Measurements from ENCODE around the gene ROR1.

The ROR1 gene

DNA sequence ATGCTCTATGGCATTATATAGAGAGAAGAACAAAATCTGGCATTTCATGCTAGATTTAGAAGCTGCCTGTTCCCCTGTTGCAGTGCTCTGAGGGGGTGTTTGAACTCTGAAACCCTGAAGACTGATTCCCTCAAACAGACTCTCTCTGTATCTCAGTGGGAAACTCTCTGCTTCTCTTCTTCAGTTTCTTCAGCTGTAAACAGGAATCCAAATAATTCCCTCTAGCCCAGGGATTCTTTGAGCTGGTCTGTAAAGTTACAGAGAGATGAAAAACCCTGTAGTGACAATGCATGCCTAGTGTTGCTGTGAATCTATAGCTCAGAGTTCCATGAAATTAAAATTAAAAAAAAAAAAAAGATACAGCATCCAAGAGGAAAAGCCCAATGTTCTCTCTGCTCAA is 17.0 kb upstream of the ROR1 start:
- H3K27ac ChIP-seq (ENCODE audit: insufficient read depth, low read length, poor library complexity, severe bottlenecking) = no peak overlapping the region
- no peaks in the 10 kb centered on the region for H3K4me1 ChIP-seq (ENCODE audit: control insufficient read depth, insufficient read depth, low read length, poor library complexity, severe bottlenecking)
- H3K27me3 ChIP-seq (replicated peaks; ENCODE audit: control insufficient read depth, insufficient read depth, low read length, poor library complexity, severe bottlenecking) = no peaks in the 10 kb centered on the region
- no peak overlapping the region for H3K4me3 ChIP-seq (ENCODE audit: insufficient read depth, low read depth, low read length, poor library complexity, severe bottlenecking)
- H3K9me3 ChIP-seq (ENCODE audit: control insufficient read depth, low read length) = no peaks in the 10 kb centered on the region
- H3K36me3 ChIP-seq (ENCODE audit: control insufficient read depth, insufficient read depth, low read length) = no peaks in the 10 kb centered on the region
- no peak for DNase-seq

DNA sequence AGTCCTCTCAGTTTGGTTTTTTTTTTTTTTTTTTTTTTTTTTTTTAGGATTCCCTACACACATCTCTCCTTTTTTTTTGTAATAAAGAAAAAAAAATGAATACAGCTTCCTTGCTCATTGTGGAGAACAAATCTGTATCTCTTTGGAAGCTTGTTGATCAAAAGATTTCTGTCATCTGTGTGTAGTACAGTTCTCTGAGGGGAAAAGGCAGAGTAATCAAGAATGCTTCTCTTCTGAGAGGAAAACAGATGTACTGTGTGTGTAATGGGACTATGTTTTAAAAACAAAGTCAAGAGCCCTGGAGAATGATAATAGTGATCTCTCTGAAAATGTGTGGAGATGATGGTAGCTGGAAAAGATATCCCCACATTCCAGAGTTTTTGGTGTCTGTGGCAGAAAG is 16.5 kb upstream of the ROR1 start:
- H3K27me3 ChIP-seq (replicated peaks; ENCODE audit: control insufficient read depth, insufficient read depth, low read length, poor library complexity, severe bottlenecking) = no peaks in the 10 kb centered on the region
- no peaks in the 10 kb centered on the region for H3K4me1 ChIP-seq (ENCODE audit: control insufficient read depth, insufficient read depth, low read length, poor library complexity, severe bottlenecking)
- H3K27ac ChIP-seq (ENCODE audit: insufficient read depth, low read length, poor library complexity, severe bottlenecking) = no peak overlapping the region
- no peaks in the 10 kb centered on the region for H3K9me3 ChIP-seq (ENCODE audit: control insufficient read depth, low read length)
- H3K36me3 ChIP-seq (ENCODE audit: control insufficient read depth, insufficient read depth, low read length) = no peaks in the 10 kb centered on the region
- DNase-seq = no peak
- H3K4me3 ChIP-seq (ENCODE audit: insufficient read depth, low read depth, low read length, poor library complexity, severe bottlenecking) = no peak overlapping the region

DNA sequence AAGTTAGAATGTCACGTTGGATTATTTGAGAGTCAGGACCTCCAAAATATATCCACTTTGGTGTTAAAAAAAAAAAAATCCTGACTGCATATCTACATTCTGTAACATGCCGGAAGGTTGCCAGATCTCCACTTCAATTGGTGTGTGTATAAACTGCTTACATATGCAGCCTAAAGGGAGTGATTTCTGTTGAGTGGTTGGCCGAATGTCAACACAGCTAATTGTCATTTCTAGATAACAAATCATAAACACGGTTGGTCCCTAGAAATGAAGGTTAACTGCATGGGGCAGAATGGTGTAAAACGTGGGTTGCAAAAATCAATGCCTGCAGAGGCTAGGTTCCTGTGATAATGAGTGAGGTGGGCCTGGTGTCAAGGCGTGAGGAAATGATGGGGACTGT is 15.0 kb upstream of the ROR1 start:
- H3K27ac ChIP-seq (ENCODE audit: insufficient read depth, low read length, poor library complexity, severe bottlenecking) = no peak overlapping the region
- H3K4me1 ChIP-seq (ENCODE audit: control insufficient read depth, insufficient read depth, low read length, poor library complexity, severe bottlenecking) = no peaks in the 10 kb centered on the region
- DNase-seq = no peak
- H3K9me3 ChIP-seq (ENCODE audit: control insufficient read depth, low read length) = no peaks in the 10 kb centered on the region
- H3K4me3 ChIP-seq (ENCODE audit: insufficient read depth, low read depth, low read length, poor library complexity, severe bottlenecking) = no peak overlapping the region
- no peaks in the 10 kb centered on the region for H3K27me3 ChIP-seq (replicated peaks; ENCODE audit: control insufficient read depth, insufficient read depth, low read length, poor library complexity, severe bottlenecking)
- no peaks in the 10 kb centered on the region for H3K36me3 ChIP-seq (ENCODE audit: control insufficient read depth, insufficient read depth, low read length)

GRCh38 chr1:63759778-63760177 is 14.0 kb upstream of the ROR1 start:
- H3K4me1 ChIP-seq (ENCODE audit: control insufficient read depth, insufficient read depth, low read length, poor library complexity, severe bottlenecking) = no peaks in the 10 kb centered on the region
- H3K4me3 ChIP-seq (ENCODE audit: insufficient read depth, low read depth, low read length, poor library complexity, severe bottlenecking) = no peak overlapping the region
- H3K36me3 ChIP-seq (ENCODE audit: control insufficient read depth, insufficient read depth, low read length) = no peaks in the 10 kb centered on the region
- DNase-seq = no peak
- H3K9me3 ChIP-seq (ENCODE audit: control insufficient read depth, low read length) = no peaks in the 10 kb centered on the region
- H3K27ac ChIP-seq (ENCODE audit: insufficient read depth, low read length, poor library complexity, severe bottlenecking) = no peak overlapping the region
- H3K27me3 ChIP-seq (replicated peaks; ENCODE audit: control insufficient read depth, insufficient read depth, low read length, poor library complexity, severe bottlenecking) = no peaks in the 10 kb centered on the region

DNA sequence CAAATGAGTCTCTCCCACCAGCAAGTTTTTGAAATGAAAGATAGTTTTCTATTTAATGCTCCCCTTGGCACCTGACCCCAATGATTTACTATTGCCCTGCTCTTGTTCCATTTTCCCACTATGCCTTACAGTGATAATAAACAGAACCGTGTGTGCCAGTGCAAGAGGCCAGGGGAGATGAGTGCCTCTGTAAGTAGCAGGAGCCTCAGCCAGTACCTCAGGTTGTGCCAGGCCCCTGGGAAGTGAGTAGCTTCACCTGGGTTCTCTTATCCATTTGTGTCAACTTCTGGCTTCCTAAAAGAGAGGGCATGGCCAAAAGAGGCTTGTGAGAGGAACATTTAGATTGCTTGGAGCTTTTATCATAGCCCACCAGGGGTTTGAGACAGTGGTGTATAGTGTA is 3.4 kb upstream of the ROR1 start:
- Histone ChIP-seq H3K4me3 (ENCODE audit: insufficient read depth, low read depth, low read length, poor library complexity, severe bottlenecking) (no peak overlapping the region), H3K9me3 (ENCODE audit: control insufficient read depth, low read length) (no peaks in the 10 kb centered on the region), H3K4me1 (ENCODE audit: control insufficient read depth, insufficient read depth, low read length, poor library complexity, severe bottlenecking) (peaks cover 6% of the 10 kb centered on the region), H3K27me3 (replicated peaks; ENCODE audit: control insufficient read depth, insufficient read depth, low read length, poor library complexity, severe bottlenecking) (peaks cover 11% of the 10 kb centered on the region), H3K27ac (ENCODE audit: insufficient read depth, low read length, poor library complexity, severe bottlenecking) (no peak overlapping the region), H3K36me3 (ENCODE audit: control insufficient read depth, insufficient read depth, low read length) (no peaks in the 10 kb centered on the region)
- DNase-seq = no peak

DNA sequence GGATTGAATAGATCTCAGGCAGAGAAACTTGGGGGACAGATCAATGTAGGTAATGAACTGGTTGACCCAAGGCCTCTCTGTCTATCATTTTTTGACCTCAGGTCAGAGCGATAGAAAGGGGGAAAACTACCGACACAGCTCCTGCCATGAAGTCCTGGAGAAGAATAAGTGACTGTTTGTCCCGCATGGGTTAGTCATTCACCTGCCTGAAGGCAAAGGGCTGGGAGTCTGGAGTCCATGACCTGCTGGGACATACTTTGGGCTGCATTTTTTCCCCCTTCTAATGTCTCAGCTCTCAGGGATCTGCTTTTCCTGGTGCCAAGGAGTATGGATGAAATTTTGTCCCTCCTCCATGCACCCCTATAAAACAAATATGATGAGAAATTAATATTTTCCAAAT is 1.6 kb upstream of the ROR1 start:
- peaks cover 18% of the 10 kb centered on the region for H3K27me3 ChIP-seq (replicated peaks; ENCODE audit: control insufficient read depth, insufficient read depth, low read length, poor library complexity, severe bottlenecking)
- no peaks in the 10 kb centered on the region for H3K36me3 ChIP-seq (ENCODE audit: control insufficient read depth, insufficient read depth, low read length)

DNA sequence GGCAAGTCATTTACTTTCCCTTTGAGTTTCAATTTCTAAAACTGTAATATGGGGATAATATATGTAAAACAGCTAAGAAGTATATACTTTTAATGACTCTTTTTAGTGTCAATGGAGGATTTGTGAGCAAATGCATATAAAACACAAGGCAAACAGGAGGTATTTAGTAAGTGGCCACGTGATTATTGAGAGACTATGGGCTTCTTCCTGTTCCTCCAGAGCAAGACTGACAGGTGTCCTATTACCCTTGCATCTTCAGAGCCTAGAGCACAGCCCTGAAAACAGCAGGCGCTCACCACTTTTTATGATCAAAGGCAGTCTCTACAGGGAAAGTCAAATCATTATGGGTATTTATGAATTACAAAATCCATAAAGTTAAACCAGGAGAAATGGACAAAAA is 941 bp upstream of the ROR1 start:
- H3K27me3 ChIP-seq (replicated peaks; ENCODE audit: control insufficient read depth, insufficient read depth, low read length, poor library complexity, severe bottlenecking) = peaks cover 18% of the 10 kb centered on the region

More for the DNA sequence above, 1.6 kb upstream of the ROR1 start:
- Histone ChIP-seq H3K4me3 (ENCODE audit: insufficient read depth, low read depth, low read length, poor library complexity, severe bottlenecking) (no peak overlapping the region), H3K4me1 (ENCODE audit: control insufficient read depth, insufficient read depth, low read length, poor library complexity, severe bottlenecking) (peaks cover 6% of the 10 kb centered on the region), H3K27ac (ENCODE audit: insufficient read depth, low read length, poor library complexity, severe bottlenecking) (no peak overlapping the region), H3K9me3 (ENCODE audit: control insufficient read depth, low read length) (no peaks in the 10 kb centered on the region)
- DNase-seq = no peak

GRCh38 chr1:63773496-63773814 is 362 bp upstream of the ROR1 start:
- DNase-seq = no peak
- Histone ChIP-seq H3K4me3 (ENCODE audit: insufficient read depth, low read depth, low read length, poor library complexity, severe bottlenecking) (peak overlapping the region; percentile 48), H3K36me3 (ENCODE audit: control insufficient read depth, insufficient read depth, low read length) (no peaks in the 10 kb centered on the region), H3K9me3 (ENCODE audit: control insufficient read depth, low read length) (no peaks in the 10 kb centered on the region), H3K4me1 (ENCODE audit: control insufficient read depth, insufficient read depth, low read length, poor library complexity, severe bottlenecking) (peaks cover 6% of the 10 kb centered on the region), H3K27me3 (replicated peaks; ENCODE audit: control insufficient read depth, insufficient read depth, low read length, poor library complexity, severe bottlenecking) (peaks cover 18% of the 10 kb centered on the region), H3K27ac (ENCODE audit: insufficient read depth, low read length, poor library complexity, severe bottlenecking) (no peak overlapping the region)

More for the DNA sequence above, 941 bp upstream of the ROR1 start:
- no peak for DNase-seq
- Histone ChIP-seq H3K27ac (ENCODE audit: insufficient read depth, low read length, poor library complexity, severe bottlenecking) (no peak overlapping the region), H3K4me1 (ENCODE audit: control insufficient read depth, insufficient read depth, low read length, poor library complexity, severe bottlenecking) (peaks cover 6% of the 10 kb centered on the region), H3K36me3 (ENCODE audit: control insufficient read depth, insufficient read depth, low read length) (no peaks in the 10 kb centered on the region), H3K4me3 (ENCODE audit: insufficient read depth, low read depth, low read length, poor library complexity, severe bottlenecking) (no peak overlapping the region), H3K9me3 (ENCODE audit: control insufficient read depth, low read length) (no peaks in the 10 kb centered on the region)

GRCh38 chr1:63774617-63775417 is 1.0 kb downstream of the ROR1 start:
- Histone ChIP-seq H3K27ac (ENCODE audit: insufficient read depth, low read length, poor library complexity, severe bottlenecking) (no peak overlapping the region), H3K4me3 (ENCODE audit: insufficient read depth, low read depth, low read length, poor library complexity, severe bottlenecking) (no peak overlapping the region), H3K36me3 (ENCODE audit: control insufficient read depth, insufficient read depth, low read length) (no peaks in the 10 kb centered on the region), H3K27me3 (replicated peaks; ENCODE audit: control insufficient read depth, insufficient read depth, low read length, poor library complexity, severe bottlenecking) (peaks cover 18% of the 10 kb centered on the region), H3K4me1 (ENCODE audit: control insufficient read depth, insufficient read depth, low read length, poor library complexity, severe bottlenecking) (peaks cover 6% of the 10 kb centered on the region), H3K9me3 (ENCODE audit: control insufficient read depth, low read length) (no peaks in the 10 kb centered on the region)
- no peak for DNase-seq

DNA sequence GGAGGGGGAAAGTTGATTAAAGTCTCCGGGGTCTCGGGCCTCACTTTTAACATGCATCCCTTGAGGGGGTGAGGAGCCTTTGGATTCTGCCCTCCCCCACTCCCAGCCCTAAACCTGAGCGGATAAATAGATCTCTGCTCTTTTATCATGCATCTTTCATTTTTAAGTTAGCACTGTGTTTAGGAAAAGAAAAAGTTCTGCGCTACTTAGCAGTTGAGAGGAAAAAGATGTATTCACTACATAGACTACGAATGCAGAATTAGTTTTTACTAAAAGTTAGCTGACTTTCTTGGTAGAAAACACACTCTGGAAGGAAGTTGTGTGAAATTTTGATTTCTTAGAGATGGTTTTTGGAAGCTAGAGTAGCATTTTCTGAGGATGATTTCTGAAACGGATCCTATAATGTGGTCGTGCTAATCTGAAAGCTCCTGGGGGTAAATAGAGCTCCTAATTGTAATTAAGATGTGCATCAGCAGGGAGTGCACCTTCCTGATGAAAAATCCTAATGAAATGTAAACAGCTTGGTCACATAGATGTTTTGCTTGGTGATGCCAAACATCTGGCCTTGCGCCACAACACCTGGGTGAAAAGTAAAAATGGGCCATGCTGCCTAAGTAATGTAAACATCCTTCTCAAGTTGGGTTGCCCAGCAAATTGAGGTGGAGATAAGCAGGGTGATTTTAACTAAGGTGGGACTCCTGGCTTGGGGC is 1.8 kb downstream of the ROR1 start:
- DNase-seq = no peak
- Histone ChIP-seq H3K4me1 (ENCODE audit: control insufficient read depth, insufficient read depth, low read length, poor library complexity, severe bottlenecking) (peaks cover 6% of the 10 kb centered on the region), H3K27me3 (replicated peaks; ENCODE audit: control insufficient read depth, insufficient read depth, low read length, poor library complexity, severe bottlenecking) (peaks cover 18% of the 10 kb centered on the region), H3K27ac (ENCODE audit: insufficient read depth, low read length, poor library complexity, severe bottlenecking) (no peak overlapping the region), H3K36me3 (ENCODE audit: control insufficient read depth, insufficient read depth, low read length) (no peaks in the 10 kb centered on the region), H3K4me3 (ENCODE audit: insufficient read depth, low read depth, low read length, poor library complexity, severe bottlenecking) (no peak overlapping the region), H3K9me3 (ENCODE audit: control insufficient read depth, low read length) (no peaks in the 10 kb centered on the region)
